CD4-positive, alpha-beta T cell treated with Interleukin-10 for 1 hour (primary cell): ENCODE measurements around the gene ABR.
"Not testable (repeated sequence)": the region's sequence is repeated elsewhere in the genome, so short reads cannot be mapped to it uniquely, and the experiment has no call there.

Source experiments
- DNase-seq: peaks from one replicate; pipeline ENCODE4 v3.0.0-alpha.2; 2020

Gene ABR

GRCh38 chr17:1112875-1113274, 66.9 kb downstream of the ABR start:
- no peak for DNase-seq

- no peak for DNase-seq
Observed at GRCh38 chr17:1111599-1112443, 68.0 kb downstream of the ABR start.

- no peak for DNase-seq
Observed at GRCh38 chr17:1110862-1111598, 68.8 kb downstream of the ABR start.

- DNase-seq, result no peak
Observed at GRCh38 chr17:1110541-1110861, 69.3 kb downstream of the ABR start.

- DNase-seq, result no peak
Observed at GRCh38 chr17:1109606-1110540, 69.9 kb downstream of the ABR start.

GRCh38 chr17:1108765-1109605, 70.8 kb downstream of the ABR start:
- DNase-seq, result peak; percentile 73

- DNase-seq, result peak; percentile 23
Observed at GRCh38 chr17:1108478-1108764, 71.4 kb downstream of the ABR start.

GRCh38 chr17:1107777-1108477, 71.9 kb downstream of the ABR start:
- no peak for DNase-seq

GRCh38 chr17:1107083-1107776, 72.6 kb downstream of the ABR start:
- no peak for DNase-seq

GRCh38 chr17:1104222-1104621, 75.6 kb downstream of the ABR start:
- DNase-seq, result no peak

GRCh38 chr17:1100382-1100781, 79.4 kb downstream of the ABR start:
- DNase-seq, result no peak

GRCh38 chr17:1099242-1099641, 80.5 kb downstream of the ABR start:
- no peak for DNase-seq

GRCh38 chr17:1097972-1098744, 81.6 kb downstream of the ABR start:
- not testable (repeated sequence) for DNase-seq

- no peak for DNase-seq
Observed at GRCh38 chr17:1096215-1096614, 83.6 kb downstream of the ABR start.

GRCh38 chr17:1095853-1096173, 84.0 kb downstream of the ABR start:
- no peak for DNase-seq

- DNase-seq, result no peak
Observed at GRCh38 chr17:1095090-1095852, 84.5 kb downstream of the ABR start.

GRCh38 chr17:1094591-1094990, 85.2 kb downstream of the ABR start:
- DNase-seq, result no peak

GRCh38 chr17:1091900-1092299, 87.9 kb downstream of the ABR start:
- DNase-seq, result no peak

GRCh38 chr17:1091190-1091534, 88.6 kb downstream of the ABR start:
- DNase-seq, result no peak
